Embryonic facial prominence (tissue), 1 donor: ENCODE data around the gene KIAA0232.
"Not testable (repeated sequence)": the region's sequence is repeated elsewhere in the genome, so short reads cannot be mapped to it uniquely, and the experiment has no call there.

Experiments used
- DNase-seq: peaks from one replicate; pipeline ENCODE4 v3.0.0-alpha.2; 2016; ENCODE audit errors: extremely low spot score

KIAA0232 gene

DNA sequence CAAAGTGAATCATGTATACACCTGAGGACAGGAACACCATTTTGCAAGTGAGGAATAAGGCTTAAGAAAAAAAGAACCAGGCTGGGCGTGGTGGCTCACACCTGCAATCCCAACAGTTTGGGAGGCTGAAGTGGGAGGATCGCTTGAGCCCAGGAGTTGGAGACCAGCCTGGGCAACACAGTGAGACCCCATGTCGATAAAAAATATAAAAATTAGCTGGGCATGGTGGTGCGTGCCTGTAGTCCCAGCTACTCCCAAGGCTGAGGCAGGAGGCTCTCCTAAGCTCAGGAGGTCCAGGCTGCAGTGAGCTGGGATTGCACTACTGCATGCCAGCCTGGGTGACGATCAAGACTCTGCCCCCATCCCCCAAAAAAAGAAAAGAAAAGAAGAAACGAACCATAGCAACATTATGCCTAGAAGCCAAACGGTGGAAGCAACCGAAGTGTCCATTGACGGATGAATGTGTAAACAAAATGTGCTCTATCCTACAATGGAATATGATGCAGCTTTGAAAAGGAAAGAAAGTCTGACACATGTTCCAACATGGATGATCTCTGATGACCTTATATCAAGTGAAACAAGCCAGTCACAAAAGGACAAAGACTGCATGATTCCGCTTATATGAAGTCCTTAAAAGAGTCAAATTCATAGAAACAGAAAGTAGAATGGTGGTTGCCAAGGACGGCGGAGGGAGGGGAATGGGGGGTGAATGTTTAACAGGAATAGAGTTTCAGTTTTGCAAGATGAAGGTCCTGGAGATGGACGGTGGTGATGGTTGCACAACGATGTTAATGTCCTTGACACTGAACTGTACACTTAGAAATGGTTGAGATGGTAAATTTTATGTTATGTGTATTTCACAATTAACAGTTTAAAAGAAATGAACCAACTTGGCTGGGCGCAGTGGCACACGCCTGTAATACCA, 8.6 kb upstream of the KIAA0232 start:
- DNase-seq, result no peak

DNA sequence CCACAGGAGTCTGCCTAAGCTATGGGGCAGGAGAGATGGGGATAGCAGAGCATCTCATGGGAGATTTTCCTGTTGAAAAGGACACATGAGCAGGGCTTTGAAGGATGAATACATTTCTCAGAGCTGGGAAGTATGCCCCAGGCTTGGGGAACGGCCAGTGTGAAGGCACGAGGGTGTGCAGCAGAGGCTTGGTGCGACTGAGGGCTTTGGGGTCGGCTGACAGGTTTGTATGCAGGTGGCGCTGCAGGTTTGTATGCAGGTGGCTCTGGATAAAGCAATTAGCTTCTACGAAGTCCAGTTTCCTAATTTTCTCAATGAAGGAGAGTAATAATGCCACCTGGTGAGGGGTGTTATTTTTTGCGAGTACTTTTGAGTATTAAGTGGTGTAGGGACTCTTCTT, 6.8 kb upstream of the KIAA0232 start:
- DNase-seq, result no peak

DNA sequence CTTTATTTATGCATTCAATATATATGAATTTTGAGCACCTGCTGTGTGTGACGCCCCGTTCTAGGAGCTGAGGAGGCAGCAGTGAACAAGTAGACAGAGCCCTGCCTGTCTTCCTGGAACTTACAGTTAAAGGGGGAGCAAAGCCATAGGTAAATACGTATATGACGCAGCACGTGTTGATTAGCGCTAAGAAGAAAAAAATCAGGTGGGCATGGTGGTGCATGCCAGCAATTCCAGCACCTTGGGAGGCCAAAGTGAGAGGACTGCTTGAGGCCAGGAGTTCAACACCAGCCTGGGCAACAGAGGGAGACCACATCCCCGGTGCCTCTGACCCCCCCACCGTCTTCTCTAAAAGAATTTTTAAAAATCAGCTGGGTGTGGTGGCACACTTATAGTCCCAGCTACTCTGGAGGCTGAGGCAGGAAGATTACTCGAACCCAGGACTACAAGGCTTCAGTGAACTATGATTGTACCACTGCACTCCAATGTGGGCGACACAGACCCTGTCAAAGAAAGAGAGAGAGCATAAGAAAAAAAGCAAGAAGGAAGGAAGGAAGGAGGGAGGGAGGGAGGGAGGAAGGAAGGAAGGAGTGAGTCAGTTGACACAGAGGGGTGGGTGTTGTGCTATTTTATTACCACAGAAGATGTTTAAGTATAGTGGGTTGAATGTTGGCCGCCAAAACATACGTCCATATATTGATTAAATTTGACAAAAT, 5.4 kb upstream of the KIAA0232 start:
- DNase-seq, result no peak

DNA sequence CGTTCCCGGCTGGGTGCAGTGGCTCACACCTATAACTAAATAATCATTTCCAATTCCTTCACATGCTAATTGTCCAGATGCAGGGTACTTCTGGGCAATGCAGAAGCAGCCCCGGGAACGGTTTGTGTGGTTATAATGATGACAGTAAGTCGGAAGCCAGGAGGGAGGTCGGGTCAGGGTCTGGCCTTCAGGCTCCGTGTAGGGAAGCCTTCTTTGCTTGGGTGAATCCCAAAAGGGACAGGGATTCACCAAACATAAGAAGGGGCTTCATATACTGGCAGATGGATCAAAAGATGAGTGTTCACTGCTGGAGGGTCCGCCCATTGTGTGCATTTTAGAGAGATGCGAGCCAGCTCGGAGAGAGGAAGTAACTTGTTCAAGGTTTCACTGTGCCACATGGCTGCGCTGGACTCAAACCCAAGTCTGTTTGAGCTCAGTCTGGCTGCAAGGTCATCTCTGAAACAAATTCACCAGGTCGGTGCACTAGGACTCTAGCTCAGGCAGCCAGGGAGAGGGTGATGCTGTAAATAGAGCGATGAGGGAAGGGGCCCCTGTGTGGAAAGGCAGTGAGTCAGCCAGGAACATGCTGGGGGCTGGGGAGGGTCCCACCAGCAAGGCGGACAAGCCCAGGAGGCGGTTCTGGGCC, 4.8 kb upstream of the KIAA0232 start:
- no peak for DNase-seq

DNA sequence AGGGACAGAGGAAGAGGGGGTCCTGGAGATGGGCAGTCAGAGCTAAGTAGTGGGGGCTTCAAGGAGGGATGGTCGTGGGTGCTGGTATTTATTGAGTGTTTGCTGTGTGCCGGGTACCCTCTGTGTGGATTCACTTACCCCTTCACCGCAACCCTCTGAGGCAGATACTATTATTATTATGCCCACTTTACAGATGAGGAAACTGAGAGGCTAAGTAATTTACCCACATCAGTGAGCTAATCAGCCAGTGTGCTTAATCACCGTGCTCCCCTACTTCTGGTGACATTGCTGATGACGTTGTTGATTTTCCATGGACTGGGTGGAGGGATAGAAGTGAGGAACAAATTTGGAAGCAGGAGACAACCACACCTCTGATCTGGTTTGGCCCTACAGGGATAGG, 4.1 kb upstream of the KIAA0232 start:
- DNase-seq, result no peak

DNA sequence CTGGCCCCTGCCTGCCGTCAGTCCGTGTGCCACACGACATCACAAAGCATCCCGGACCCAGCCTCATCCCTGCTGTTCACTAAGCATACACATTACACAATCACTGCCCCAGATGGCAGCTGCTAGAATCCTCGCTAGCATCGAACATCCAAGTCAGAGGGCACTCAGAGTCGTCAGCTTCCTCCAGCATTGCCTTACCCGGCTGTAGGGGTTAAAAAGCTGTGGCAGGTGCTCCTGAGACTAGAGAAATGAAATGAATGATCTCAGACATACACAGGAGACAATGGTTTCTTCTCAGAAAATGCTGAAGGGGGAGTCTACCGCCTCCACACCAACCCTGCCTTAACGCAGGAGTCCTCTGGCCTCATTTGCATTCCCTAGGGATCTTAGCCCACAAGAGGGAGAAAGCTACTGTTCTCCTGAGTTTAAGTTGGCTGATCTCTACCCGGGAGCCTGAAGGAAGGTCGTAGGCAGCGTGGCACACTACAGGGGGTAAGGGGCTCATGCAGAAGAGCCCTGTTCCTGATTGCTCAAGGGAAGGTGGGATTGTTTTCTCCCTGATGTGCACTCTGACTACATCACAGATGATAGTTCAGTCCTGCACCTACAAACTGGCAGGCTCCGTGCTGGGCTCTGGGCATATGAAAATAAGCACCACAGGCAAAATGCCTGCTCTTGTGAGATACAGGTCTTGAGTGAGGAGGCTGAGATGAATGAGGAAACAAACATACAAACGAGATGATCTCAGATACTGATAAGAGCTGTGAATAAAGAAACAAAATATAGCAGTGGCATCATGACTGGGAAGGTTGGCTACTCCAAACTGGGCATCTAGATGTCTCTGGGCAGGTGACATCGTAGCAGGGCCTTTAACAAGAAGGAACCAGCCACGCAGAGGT, 2.6 kb upstream of the KIAA0232 start:
- DNase-seq, result no peak

DNA sequence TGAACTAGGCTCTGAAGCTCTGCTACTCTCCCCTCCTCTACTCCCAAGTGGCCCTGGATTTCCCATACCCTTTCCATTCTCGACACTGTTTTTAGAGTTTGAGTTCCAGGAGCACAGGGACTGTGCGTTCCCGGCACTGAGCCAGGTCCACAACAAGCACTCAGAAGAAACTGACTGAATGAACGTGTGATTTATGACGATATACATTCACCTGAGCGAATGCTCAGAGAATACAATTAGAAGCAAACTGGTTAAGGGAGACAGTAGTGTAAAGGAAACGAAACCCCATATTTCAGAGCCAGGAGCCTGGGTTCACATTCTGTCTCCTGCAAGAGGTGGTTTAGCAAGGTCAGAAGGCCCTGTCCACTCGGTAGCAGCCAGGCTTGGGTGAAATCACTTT, 1.4 kb upstream of the KIAA0232 start:
- DNase-seq, result no peak

DNA sequence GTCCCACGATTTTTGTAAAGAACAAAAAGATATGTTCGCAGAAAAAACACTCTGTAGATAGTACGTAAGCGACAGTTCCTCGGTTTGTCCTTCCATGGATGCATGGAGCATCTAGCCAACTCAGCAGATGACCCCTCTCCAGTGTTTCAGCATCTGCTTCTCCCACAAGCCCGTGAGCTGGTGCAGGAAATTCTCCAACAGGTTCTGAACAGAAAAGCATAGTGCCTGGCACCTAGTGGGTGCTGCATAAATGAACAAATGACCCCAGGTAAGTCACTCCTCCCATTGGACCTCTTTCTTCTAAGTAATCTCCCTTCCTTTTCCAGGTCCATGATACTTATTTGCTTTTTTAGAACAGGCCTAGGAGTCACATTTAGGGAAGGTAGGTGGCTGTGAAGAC, 966 bp upstream of the KIAA0232 start:
- DNase-seq, result no peak

DNA sequence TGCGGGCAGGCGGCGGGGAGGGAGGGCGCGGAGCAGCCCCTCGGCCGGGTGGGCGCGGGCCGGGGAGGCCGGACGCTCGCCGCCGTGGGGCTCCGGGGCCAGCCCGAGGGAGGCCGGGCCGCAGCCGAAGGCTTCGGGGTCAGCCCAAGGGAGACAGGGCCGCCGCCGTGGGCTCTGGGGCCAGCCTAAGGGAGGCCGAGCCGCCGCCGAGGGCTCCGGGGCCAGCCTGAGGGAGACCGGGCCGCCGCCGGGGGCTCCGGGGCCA, 251 bp downstream of the KIAA0232 start:
- DNase-seq, result no peak

DNA sequence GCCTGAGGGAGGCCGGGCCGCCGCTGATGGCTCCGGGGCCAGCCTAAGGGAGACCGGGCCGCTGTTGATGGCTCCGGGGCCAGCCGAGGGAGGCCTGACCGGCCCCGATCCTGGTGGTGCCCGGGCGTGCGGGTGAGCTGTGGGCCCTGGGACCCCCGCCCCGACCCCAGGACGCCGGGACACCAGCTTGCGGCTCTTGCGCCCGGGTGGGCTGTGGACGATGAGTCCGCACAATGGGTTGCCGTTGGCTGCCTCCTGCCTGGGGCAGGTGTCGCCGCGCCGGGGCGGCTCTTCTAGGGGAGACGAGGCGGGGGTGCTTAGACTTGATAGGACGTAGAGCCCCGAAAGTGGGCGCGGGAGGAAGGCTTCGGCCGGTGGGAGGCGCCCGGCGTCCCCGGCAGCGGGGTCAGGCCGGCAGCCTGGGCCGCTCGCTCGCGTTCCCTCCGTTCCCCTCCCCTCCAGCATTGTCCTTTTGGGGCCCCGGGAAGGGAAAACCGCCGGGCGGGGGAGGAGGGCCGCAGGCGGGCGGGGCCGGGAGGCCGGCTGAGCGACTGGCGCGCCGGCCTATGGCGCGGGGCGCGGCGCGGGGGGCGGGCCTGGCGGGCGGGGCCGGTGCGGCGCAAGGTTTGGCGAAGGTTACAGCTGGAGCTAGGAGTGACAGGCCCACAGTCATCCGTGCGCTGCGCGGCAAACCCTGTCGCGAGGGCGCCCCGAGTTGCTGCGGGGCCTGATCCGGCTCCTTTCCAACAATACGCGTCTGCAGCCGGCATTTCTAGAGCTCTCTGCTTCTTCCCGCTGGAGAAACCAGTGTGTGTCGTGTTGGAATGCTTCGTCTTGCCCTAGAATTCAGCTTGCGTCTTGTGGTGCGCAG, 819 bp downstream of the KIAA0232 start:
- DNase-seq, result peak; percentile 64

DNA sequence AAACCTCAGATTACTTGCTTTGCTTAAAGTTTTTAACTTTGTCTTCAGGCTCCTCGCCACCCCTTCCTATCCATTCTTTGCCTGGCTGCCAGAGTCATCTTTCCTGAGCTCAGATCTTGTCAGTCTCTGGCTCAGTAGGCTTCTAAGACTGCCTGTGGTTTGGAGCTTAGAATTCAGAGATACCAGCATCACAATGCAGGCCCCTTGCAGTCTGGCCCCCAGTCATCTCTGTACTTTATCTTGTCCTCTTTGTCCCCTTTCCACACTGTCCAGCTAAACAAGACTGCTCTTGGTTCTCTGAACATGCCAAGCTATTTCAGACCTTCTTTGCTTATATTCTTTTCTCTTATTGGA, 3.0 kb downstream of the KIAA0232 start:
- DNase-seq, result no peak

DNA sequence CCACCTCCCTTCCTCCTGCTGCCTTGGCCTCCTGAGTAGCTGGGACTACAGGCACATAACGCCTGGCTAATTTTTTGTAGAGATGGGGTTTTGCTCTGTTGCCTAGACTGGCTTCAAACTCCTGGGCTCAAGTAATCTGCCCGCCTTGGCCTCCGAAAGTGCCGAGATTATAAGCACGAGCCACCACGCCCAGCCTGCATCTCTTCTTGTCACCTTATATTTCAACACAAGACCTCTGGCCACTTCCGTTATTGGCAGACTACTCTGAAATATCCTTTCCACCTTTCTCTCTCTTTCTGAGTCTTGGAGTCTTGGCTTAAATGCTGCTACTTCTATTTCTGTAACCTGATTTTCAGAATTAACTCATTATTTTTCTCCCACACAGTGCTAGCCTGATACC, 5.6 kb downstream of the KIAA0232 start:
- DNase-seq, result no peak

DNA sequence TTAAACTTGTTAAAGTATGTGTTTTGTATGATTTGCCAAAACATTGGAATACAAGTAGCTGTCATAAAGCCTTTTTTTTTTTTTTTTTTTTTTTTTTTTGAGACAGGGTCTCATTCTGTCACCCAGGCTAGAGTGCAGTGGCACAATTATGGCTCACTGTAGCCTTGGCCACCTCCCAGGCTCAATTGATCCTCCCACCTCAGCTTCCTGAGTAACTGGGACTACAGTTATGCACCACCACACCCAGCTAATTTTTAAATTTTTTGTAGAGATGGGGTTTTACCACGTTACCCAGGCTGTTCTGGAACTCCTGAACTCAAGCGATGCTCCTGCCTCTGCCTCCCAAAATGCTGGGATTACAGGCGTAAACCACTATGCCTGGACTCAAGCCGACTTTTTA, 8.7 kb downstream of the KIAA0232 start:
- not testable (repeated sequence) for DNase-seq

DNA sequence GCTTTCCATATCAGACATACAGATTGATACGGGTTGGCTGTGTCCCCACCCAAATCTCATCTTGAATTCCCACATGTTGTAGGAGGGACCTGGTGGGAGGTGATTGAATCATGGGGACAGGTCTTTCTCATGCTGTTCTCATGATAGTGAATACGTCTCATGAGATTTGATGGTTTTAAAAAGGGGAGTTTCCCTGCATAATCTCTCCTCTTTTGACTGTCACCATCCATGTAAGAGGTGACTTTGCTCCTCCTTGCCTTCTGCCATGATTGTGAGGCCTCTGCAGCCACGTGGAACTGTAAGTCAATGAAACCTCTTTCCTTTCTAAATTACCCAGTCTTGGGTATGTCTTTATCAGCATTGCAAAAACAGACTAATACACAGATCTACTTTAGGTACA, 9.3 kb downstream of the KIAA0232 start:
- not testable (repeated sequence) for DNase-seq

DNA sequence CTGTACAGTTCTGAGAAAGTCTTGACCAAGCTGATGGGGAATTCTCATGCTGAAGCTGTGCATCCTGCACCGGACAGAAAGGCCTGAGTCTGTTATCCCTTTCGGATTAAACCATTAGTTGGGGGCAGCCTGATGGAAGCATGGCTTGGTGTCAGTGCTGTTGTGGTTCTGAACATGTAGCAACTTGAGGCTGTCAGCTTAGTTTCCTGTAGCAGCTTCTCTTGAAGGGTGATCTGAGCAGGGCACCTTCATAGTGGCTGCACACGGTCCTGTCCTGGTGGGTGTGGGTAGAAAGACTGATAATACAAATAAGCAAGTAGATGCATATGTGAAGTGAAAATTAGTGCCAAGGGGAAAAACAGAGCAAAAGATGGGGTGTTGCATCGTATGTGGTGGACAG, 11.7 kb downstream of the KIAA0232 start:
- DNase-seq, result no peak

DNA sequence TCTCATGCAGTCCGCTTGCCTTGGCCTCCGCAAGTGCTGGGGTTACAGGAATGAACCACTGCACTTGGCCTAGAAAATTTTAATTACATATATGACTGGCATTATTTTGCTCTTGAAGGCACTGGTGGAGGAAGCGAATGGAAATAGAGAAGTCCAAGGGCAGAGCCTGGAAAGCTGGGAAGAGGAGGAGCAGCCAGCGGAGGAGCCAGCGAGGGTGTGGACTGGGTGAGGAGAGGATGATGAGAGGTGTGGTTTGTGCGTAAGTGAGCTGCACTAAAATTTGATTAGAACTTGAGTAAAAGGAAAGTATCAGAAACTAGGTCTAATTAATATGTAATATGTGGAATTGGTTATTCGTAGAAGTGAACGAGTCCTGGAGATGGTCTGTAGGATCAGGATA, 13.3 kb downstream of the KIAA0232 start:
- no peak for DNase-seq

DNA sequence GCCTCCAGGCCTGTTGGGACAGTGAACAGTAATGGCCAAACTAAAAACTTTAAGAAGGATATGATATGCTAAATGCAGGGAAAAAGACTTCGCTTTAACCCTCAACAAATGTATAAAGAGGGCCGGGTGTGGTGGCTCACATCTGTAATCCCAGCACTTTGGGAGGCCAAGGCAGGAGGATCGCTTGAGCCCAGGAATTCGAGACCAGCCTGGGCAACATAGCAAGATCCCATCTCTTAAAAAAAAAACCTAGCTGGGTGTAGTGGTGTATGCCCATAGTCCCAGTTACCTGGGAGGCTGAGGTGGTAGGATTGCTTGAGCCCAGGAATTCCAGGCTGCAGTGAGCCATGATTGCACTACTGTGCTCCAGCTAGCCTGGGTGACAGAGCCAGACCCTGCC, 14.8 kb downstream of the KIAA0232 start:
- DNase-seq, result not testable (repeated sequence)

DNA sequence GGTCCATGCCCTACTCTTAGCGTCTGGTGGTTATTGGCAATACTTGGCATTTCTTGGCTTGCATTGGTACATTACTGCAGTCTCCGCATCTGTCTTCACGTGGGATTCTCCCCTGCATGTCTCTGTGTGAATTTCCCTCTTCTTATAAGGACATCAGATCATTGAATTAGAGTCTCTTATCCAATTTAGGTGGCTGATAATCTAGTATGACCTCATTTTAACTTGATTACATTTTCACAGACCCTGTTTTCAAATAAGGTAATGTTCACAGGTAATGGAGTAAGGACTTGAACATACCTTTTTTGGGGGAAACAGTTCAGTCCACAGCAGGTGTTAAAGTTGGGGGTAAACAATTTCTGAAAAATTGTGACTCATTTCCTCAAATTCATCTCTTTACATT, 16.6 kb downstream of the KIAA0232 start:
- DNase-seq, result no peak

DNA sequence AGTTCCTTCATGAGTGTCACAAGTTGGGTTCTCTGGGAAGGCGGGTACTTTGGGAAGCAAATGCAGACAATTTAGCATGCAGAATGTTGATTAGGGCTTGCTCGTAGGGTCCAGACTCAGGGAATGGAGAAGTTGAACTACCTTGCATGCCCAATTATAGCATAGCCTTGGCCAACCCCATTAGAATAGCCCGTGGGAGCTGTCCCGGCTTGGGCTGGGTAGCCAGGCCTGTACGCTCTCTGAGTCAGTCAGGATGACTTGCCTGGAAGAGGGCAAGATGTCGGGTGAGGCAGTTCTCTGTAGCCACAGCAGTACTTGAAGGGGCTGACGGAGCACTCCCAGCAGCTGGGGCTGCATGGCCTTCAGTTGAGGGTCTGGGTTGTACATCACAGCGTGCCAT, 19.5 kb downstream of the KIAA0232 start:
- no peak for DNase-seq

DNA sequence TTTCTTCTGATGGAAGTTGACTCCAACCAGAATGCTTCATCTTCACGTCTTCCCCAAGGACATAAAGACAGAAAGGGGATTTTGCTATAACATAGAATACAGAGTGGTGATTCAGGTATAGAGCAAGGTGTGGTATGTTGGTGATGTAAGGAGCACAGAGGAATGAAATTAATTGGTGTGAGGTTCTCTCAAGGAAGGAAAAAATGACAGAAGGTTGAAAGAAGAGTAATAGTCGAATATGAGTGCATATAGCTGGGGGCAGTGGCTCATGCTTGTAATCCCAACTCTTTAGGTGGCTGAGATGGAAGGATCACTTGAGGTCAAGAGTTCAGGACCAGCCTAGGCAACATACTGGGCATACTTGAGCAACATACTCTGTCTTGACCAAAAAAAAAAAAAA, 20.1 kb downstream of the KIAA0232 start:
- DNase-seq, result no peak

DNA sequence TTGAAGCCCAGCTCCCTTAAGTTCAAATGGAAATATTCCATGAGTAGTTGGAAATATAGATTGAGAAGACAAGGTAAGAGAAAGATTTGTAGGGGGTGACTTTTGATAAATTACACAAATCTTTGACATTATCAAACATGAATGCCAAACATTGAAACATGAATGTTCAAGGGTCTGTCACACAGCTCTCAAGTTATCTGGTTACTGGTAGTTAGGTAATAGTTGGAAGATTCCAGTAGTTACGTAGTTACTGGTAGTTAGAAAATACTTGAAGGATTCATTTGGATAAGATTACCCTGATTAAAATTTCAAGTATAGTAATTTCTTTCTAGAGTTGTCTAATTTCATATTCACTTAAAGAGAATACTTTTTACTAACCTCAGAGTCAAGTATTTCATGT, 20.7 kb downstream of the KIAA0232 start:
- no peak for DNase-seq
